ENCODE results near the gene RBM20. TPM values are rescaled to one million over a fixed set of nuclear protein-coding genes. Genes with fewer than 3 reads are reported as not detected.

The RBM20 gene
- total and polyA plus RNA-seq, 2 donors from 2014 or later: 0.88 to 2.1 TPM

- Histone ChIP-seq H3K9me3 (ENCODE audit: control insufficient read depth in 2 of 3, insufficient read depth in 1 of 3, low read length in 3 of 3) (no peaks in the 10 kb centered on the region), H3K4me1 (ENCODE audit: control insufficient read depth in 2 of 3, insufficient read depth in 2 of 3, low read depth in 1 of 3, low read length in 3 of 3) (no peaks in the 10 kb centered on the region), H3K27me3 (ENCODE audit: control insufficient read depth, insufficient read depth, low read length) (no peaks in the 10 kb centered on the region), H3K9ac (ENCODE audit: low read length in 3 of 3) (no peak overlapping the region), H3K4me3 (ENCODE audit: low read length in 3 of 3) (no peak overlapping the region), H3K27ac (ENCODE audit: low read depth in 2 of 2, low read length in 2 of 2) (no peak overlapping the region), H3K36me3 (ENCODE audit: control insufficient read depth in 2 of 3, insufficient read depth in 3 of 3, low read length in 3 of 3) (no peaks in the 10 kb centered on the region)
- intact Hi-C loops (cut with DNase I): loop anchor here (10.0 kb wide), 1 partner anchor 148 kb away; no protein-coding TSS in a partner anchor
- peak; percentile 71 for TF ChIP-seq CTCF (IDR thresholded peaks at IDR 0.05; ENCODE audit: borderline replicate concordance, extremely low read depth, insufficient read depth)
- FAIRE-seq (peak; percentile 45), DNase-seq (peak in 4 of 5 donors; percentile 77 to 85 (median 80))
Observed at GRCh38 chr10:110746254-110746826, 102.2 kb downstream of the RBM20 start.

- Histone ChIP-seq H3K27ac (ENCODE audit: low read depth in 2 of 2, low read length in 2 of 2) (no peak overlapping the region), H3K9ac (ENCODE audit: low read length in 3 of 3) (no peak overlapping the region), H3K4me1 (ENCODE audit: control insufficient read depth in 2 of 3, insufficient read depth in 2 of 3, low read depth in 1 of 3, low read length in 3 of 3) (no peaks in the 10 kb centered on the region), H3K4me3 (ENCODE audit: low read length in 3 of 3) (no peak overlapping the region), H3K27me3 (ENCODE audit: control insufficient read depth, insufficient read depth, low read length) (no peaks in the 10 kb centered on the region), H3K36me3 (ENCODE audit: control insufficient read depth in 2 of 3, insufficient read depth in 3 of 3, low read length in 3 of 3) (no peaks in the 10 kb centered on the region), H3K9me3 (ENCODE audit: control insufficient read depth in 2 of 3, insufficient read depth in 1 of 3, low read length in 3 of 3) (no peaks in the 10 kb centered on the region)
- no peak for TF ChIP-seq CTCF (IDR thresholded peaks at IDR 0.05; ENCODE audit: borderline replicate concordance, extremely low read depth, insufficient read depth)
- DNase-seq (no peak), FAIRE-seq (no peak)
- intact Hi-C loops (cut with DNase I): loop anchor here (10.0 kb wide), 1 partner anchor 148 kb away; no protein-coding TSS in a partner anchor
Observed at GRCh38 chr10:110746969-110747608, 103.0 kb downstream of the RBM20 start.

GRCh38 chr10:110747609-110748464 is 103.7 kb downstream of the RBM20 start:
- H3K4me3 ChIP-seq (ENCODE audit: low read length in 3 of 3): no peak overlapping the region
- H3K27ac ChIP-seq (ENCODE audit: low read depth in 2 of 2, low read length in 2 of 2): no peak overlapping the region
- no peaks in the 10 kb centered on the region for H3K27me3 ChIP-seq (ENCODE audit: control insufficient read depth, insufficient read depth, low read length)
- no peaks in the 10 kb centered on the region for H3K36me3 ChIP-seq (ENCODE audit: control insufficient read depth in 2 of 3, insufficient read depth in 3 of 3, low read length in 3 of 3)
- DNase-seq (no peak), FAIRE-seq (no peak)
- no peaks in the 10 kb centered on the region for H3K9me3 ChIP-seq (ENCODE audit: control insufficient read depth in 2 of 3, insufficient read depth in 1 of 3, low read length in 3 of 3)
- intact Hi-C loops (cut with DNase I): loop anchor here (10.0 kb wide), 1 partner anchor 147 kb away; no protein-coding TSS in a partner anchor
- no peak overlapping the region for H3K9ac ChIP-seq (ENCODE audit: low read length in 3 of 3)
- TF ChIP-seq CTCF (IDR thresholded peaks at IDR 0.05; ENCODE audit: borderline replicate concordance, extremely low read depth, insufficient read depth): no peak
- no peaks in the 10 kb centered on the region for H3K4me1 ChIP-seq (ENCODE audit: control insufficient read depth in 2 of 3, insufficient read depth in 2 of 3, low read depth in 1 of 3, low read length in 3 of 3)
